ENCODE data around the gene NDUFS7. TPM values are rescaled to one million over a fixed set of nuclear protein-coding genes. Genes with fewer than 3 reads are reported as not detected.

The NDUFS7 gene
- total and polyA plus RNA-seq, 2 donors from 2014 or later, result 85.5 to 265 TPM

GRCh38 chr19:1424192-1424955 lies 40.7 kb downstream of the NDUFS7 start:
- H3K4me3 ChIP-seq (ENCODE audit: low read length in 3 of 3), result no peak overlapping the region
- H3K27ac ChIP-seq (ENCODE audit: low read depth in 2 of 2, low read length in 2 of 2), result peak overlapping the region; percentile 18 to 71
- DNase-seq (peak in 4 of 5 donors; percentile 70 to 85 (median 76)), FAIRE-seq (no peak)
- intact Hi-C loops (cut with DNase I), result no loop called here
- no peaks in the 10 kb centered on the region for H3K27me3 ChIP-seq (ENCODE audit: control insufficient read depth, insufficient read depth, low read length)
- no peak overlapping the region for H3K9ac ChIP-seq (ENCODE audit: low read length in 3 of 3)
- no peak for TF ChIP-seq CTCF (IDR thresholded peaks at IDR 0.05; ENCODE audit: borderline replicate concordance, extremely low read depth, insufficient read depth)
- H3K4me1 ChIP-seq (ENCODE audit: control insufficient read depth in 2 of 3, insufficient read depth in 2 of 3, low read depth in 1 of 3, low read length in 3 of 3), result peaks cover 0 to 25% (median 25%) of the 10 kb centered on the region in 3 donors
- H3K36me3 ChIP-seq (ENCODE audit: control insufficient read depth in 2 of 3, insufficient read depth in 3 of 3, low read length in 3 of 3), result peaks cover 4 to 52% (median 25%) of the 10 kb centered on the region in 3 donors
- no peaks in the 10 kb centered on the region for H3K9me3 ChIP-seq (ENCODE audit: control insufficient read depth in 2 of 3, insufficient read depth in 1 of 3, low read length in 3 of 3)

GRCh38 chr19:1425102-1425837 lies 41.6 kb downstream of the NDUFS7 start:
- FAIRE-seq (no peak), DNase-seq (no peak)
- intact Hi-C loops (cut with DNase I), result no loop called here
- Histone ChIP-seq H3K27me3 (ENCODE audit: control insufficient read depth, insufficient read depth, low read length) (no peaks in the 10 kb centered on the region), H3K36me3 (ENCODE audit: control insufficient read depth in 2 of 3, insufficient read depth in 3 of 3, low read length in 3 of 3) (peaks cover 4 to 50% (median 22%) of the 10 kb centered on the region in 3 donors), H3K27ac (ENCODE audit: low read depth in 2 of 2, low read length in 2 of 2) (no peak overlapping the region), H3K4me1 (ENCODE audit: control insufficient read depth in 2 of 3, insufficient read depth in 2 of 3, low read depth in 1 of 3, low read length in 3 of 3) (peaks cover 0 to 27% (median 25%) of the 10 kb centered on the region in 3 donors), H3K4me3 (ENCODE audit: low read length in 3 of 3) (no peak overlapping the region), H3K9ac (ENCODE audit: low read length in 3 of 3) (no peak overlapping the region), H3K9me3 (ENCODE audit: control insufficient read depth in 2 of 3, insufficient read depth in 1 of 3, low read length in 3 of 3) (no peaks in the 10 kb centered on the region)
- TF ChIP-seq CTCF (IDR thresholded peaks at IDR 0.05; ENCODE audit: borderline replicate concordance, extremely low read depth, insufficient read depth), result no peak

- Histone ChIP-seq H3K36me3 (ENCODE audit: control insufficient read depth in 2 of 3, insufficient read depth in 3 of 3, low read length in 3 of 3) (peaks cover 0 to 44% (median 19%) of the 10 kb centered on the region in 3 donors), H3K27me3 (ENCODE audit: control insufficient read depth, insufficient read depth, low read length) (no peaks in the 10 kb centered on the region), H3K27ac (ENCODE audit: low read depth in 2 of 2, low read length in 2 of 2) (no peak overlapping the region), H3K9me3 (ENCODE audit: control insufficient read depth in 2 of 3, insufficient read depth in 1 of 3, low read length in 3 of 3) (no peaks in the 10 kb centered on the region), H3K4me3 (ENCODE audit: low read length in 3 of 3) (no peak overlapping the region), H3K4me1 (ENCODE audit: control insufficient read depth in 2 of 3, insufficient read depth in 2 of 3, low read depth in 1 of 3, low read length in 3 of 3) (peaks cover 0 to 27% (median 25%) of the 10 kb centered on the region in 3 donors), H3K9ac (ENCODE audit: low read length in 3 of 3) (no peak overlapping the region)
- TF ChIP-seq CTCF (IDR thresholded peaks at IDR 0.05; ENCODE audit: borderline replicate concordance, extremely low read depth, insufficient read depth), result no peak
- FAIRE-seq (no peak), DNase-seq (no peak)
- intact Hi-C loops (cut with DNase I), result no loop called here
These were observed 42.2 kb downstream of the NDUFS7 start for GRCh38 chr19:1425902-1426301.

Measured in kidney (tissue), 14 donors.